Measurements from ENCODE around the gene ALOX15.
"Not testable (repeated sequence)": the region's sequence is repeated elsewhere in the genome, so short reads cannot be mapped to it uniquely, and the experiment has no call there.

The ALOX15 gene

GRCh38 chr17:4590981-4591453 lies 50.5 kb downstream of the ALOX15 start:
- DNase-seq = no peak

- not testable (repeated sequence) for DNase-seq
Observed at GRCh38 chr17:4590042-4590441, 51.4 kb downstream of the ALOX15 start.

- DNase-seq = no peak
Observed at GRCh38 chr17:4588898-4589625, 52.4 kb downstream of the ALOX15 start.

- no peak for DNase-seq
Observed at GRCh38 chr17:4588391-4588790, 53.1 kb downstream of the ALOX15 start.

GRCh38 chr17:4587803-4588202 lies 53.7 kb downstream of the ALOX15 start:
- DNase-seq = no peak

- DNase-seq = no peak
Observed at GRCh38 chr17:4587195-4587594, 54.3 kb downstream of the ALOX15 start.

GRCh38 chr17:4586043-4586442 lies 55.4 kb downstream of the ALOX15 start:
- DNase-seq = no peak

GRCh38 chr17:4585638-4585994 lies 55.9 kb downstream of the ALOX15 start:
- DNase-seq = no peak

- DNase-seq = no peak
Observed at GRCh38 chr17:4584917-4585637, 56.4 kb downstream of the ALOX15 start.

GRCh38 chr17:4584101-4584916 lies 57.2 kb downstream of the ALOX15 start, which contains the start of gene SMTNL2:
Gene SMTNL2, plus strand, starts transcription at chr17:4584529. Its CDS starts 77 bp downstream, at chr17:4584606.
- no peak for DNase-seq

- no peak for DNase-seq
Observed at GRCh38 chr17:4583782-4584100, 57.7 kb downstream of the ALOX15 start.

- DNase-seq = no peak
Observed at GRCh38 chr17:4583206-4583605, 58.3 kb downstream of the ALOX15 start.

GRCh38 chr17:4582691-4583090 lies 58.8 kb downstream of the ALOX15 start:
- no peak for DNase-seq

- no peak for DNase-seq
Observed at GRCh38 chr17:4582101-4582501, 59.4 kb downstream of the ALOX15 start.

Data from activated CD4-positive, alpha-beta T cell treated with anti-CD3 and anti-CD28 coated beads for 1 hour (primary cell).